ENCODE data around the gene WDPCP. TPM values are rescaled to one million over a fixed set of nuclear protein-coding genes. Genes with fewer than 3 reads are reported as not detected.

The WDPCP gene
- total and polyA plus RNA-seq, 2 experiments from 2014 or later: 8.8 to 20.4 TPM

- peak; percentile 73; the same call in 1 of the 2 replicates for TF ChIP-seq ZNF462 (CRISPR knock-in tag; IDR thresholded peaks at IDR 0.05)
Observed at GRCh38 chr2:63614983-63615945, 27.0 kb upstream of the WDPCP start (continued).

GRCh38 chr2:63614448-63614968, 26.2 kb upstream of the WDPCP start:
- Histone ChIP-seq H4K20me1 (replicated peaks; ENCODE audit: insufficient read depth) (no peaks in the 10 kb centered on the region), H3K36me3 (ENCODE audit: insufficient read depth) (no peaks in the 10 kb centered on the region), H3K4me3 (peak overlapping the region; percentile 31), H3K4me2 (peak overlapping the region; percentile 54), H3K9me2 (ENCODE audit: insufficient read depth) (no peaks in the 10 kb centered on the region), H2AFZ (no peak overlapping the region), H3K79me2 (replicated peaks; ENCODE audit: insufficient read depth) (no peaks in the 10 kb centered on the region; the same call in 1 of the 2 replicates), H3K27ac (ENCODE audit: low read depth) (peak overlapping the region; percentile 98), H3K4me1 (ENCODE audit: insufficient read depth) (peaks cover 44% of the 10 kb centered on the region), H3K27me3 (ENCODE audit: insufficient read depth) (no peaks in the 10 kb centered on the region), H3F3A (replicated peaks; ENCODE audit: low read depth) (peaks cover 5% of the 10 kb centered on the region; the same call in 1 of the 2 replicates)
- Mint-ChIP-seq H3K36me3 (ENCODE audit: low read depth) (peaks cover 40% of the 10 kb centered on the region), H3K27ac (peak overlapping the region; percentile 99), H3K9me3 (peaks cover 23% of the 10 kb centered on the region), H3K4me1 (peaks cover 69% of the 10 kb centered on the region), H3K4me3 (peak overlapping the region; percentile 67), H3K27me3 (ENCODE audit: insufficient read depth, low read depth, poor library complexity) (peaks cover 5% of the 10 kb centered on the region)
- DNase-seq (ENCODE audit: low spot score) (peak; percentile 96), ATAC-seq (peak; percentile 79)
- peak; percentile 29; the same call in 1 of the 2 replicates for TF ChIP-seq CREB1 (CRISPR knock-in tag; IDR thresholded peaks at IDR 0.05; ENCODE audit: low read depth)
- peak; percentile 38; the same call in 1 of the 2 replicates for TF ChIP-seq NANOG (IDR thresholded peaks at IDR 0.05; ENCODE audit: borderline replicate concordance)
- peak; percentile 82 for TF ChIP-seq ZNF462 (CRISPR knock-in tag; IDR thresholded peaks at IDR 0.05)
- no peak for TF ChIP-seq JUNB (IDR thresholded peaks at IDR 0.05; ENCODE audit: unreplicated experiment)
- no peak for TF ChIP-seq ZNF114 (CRISPR knock-in tag; IDR thresholded peaks at IDR 0.05)
